HEK293T (cell line): ENCODE data around the gene FRMD4B.

Experiments
- SP1 ChIP-seq: fragments of 450-650 bp; IDR thresholded peaks from 2 replicates; pipeline ENCODE4 v1.6.1; 2017
- SUZ12 ChIP-seq: fragments of 450-650 bp; IDR thresholded peaks from 2 replicates; pipeline ENCODE4 v1.6.1; 2016; ENCODE audit warnings: mild to moderate bottlenecking

- no peak for TF ChIP-seq SP1
- no peak for TF ChIP-seq SUZ12
These were observed 35.1 kb upstream of the FRMD4B start for GRCh38 chr3:69420781-69421520.
